Lung (tissue), 12 donors: Measurements from ENCODE around the gene TMTC2. TPM values are rescaled to one million over a fixed set of nuclear protein-coding genes. Genes with fewer than 3 reads are reported as not detected.
A peak's percentile ranks its signal among the peaks of the same experiment; 100 is the strongest.

ENCODE experiments used
- ATAC-seq: fragments of 200-7000 bp; cut with Tn5 transposase; one replicate; pipeline ENCODE4 v1.9.1; 2020; ENCODE audit warnings: moderate number of reproducible peaks; ENCODE audit not compliant: insufficient read depth, low FRiP score
- DNase-seq, 3 donors: peaks; one replicate each; pipeline ENCODE4 v3.0.0-alpha.2; 2013 to 2017
- H3K27ac ChIP-seq, 2 donors: one replicate each; pipeline ENCODE4 v1.5.1; 2013; ENCODE audit warnings: mild to moderate bottlenecking in 2 of 2, moderate library complexity in 2 of 2, control low read depth in 1 of 2, inconsistent platforms in 1 of 2, low read depth in 1 of 2, low read length in 1 of 2
- H3K27me3 ChIP-seq, 3 donors: one replicate each; pipeline ENCODE4 v1.5.1; 2013; ENCODE audit warnings: low read length in 2 of 3; ENCODE audit not compliant: control insufficient read depth in 3 of 3, insufficient read depth in 3 of 3
- H3K36me3 ChIP-seq, 4 donors: one replicate each; pipeline ENCODE4 v1.5.1; 2013; ENCODE audit warnings: low read length in 4 of 4, mild to moderate bottlenecking in 1 of 4, moderate library complexity in 1 of 4; ENCODE audit not compliant: control insufficient read depth in 4 of 4, insufficient read depth in 4 of 4
- H3K4me1 ChIP-seq, 5 donors: one replicate each; pipeline ENCODE4 v1.5.1; 2013; ENCODE audit warnings: low read length in 5 of 5, mild to moderate bottlenecking in 2 of 5, moderate library complexity in 1 of 5; ENCODE audit not compliant: control insufficient read depth in 5 of 5, insufficient read depth in 5 of 5
- H3K4me3 ChIP-seq: one replicate; pipeline ENCODE4 v1.5.1; 2013; ENCODE audit warnings: mild to moderate bottlenecking, control low read depth, moderate library complexity
- H3K9ac ChIP-seq, 2 donors: one replicate each; pipeline ENCODE4 v1.5.1; 2013; ENCODE audit warnings: low read length in 2 of 2, control low read depth in 1 of 2; ENCODE audit not compliant: insufficient read depth in 1 of 2
- H3K9me3 ChIP-seq, 4 donors: one replicate each; pipeline ENCODE4 v1.5.1; 2013; ENCODE audit warnings: low read length in 3 of 4, mild to moderate bottlenecking in 1 of 4, moderate library complexity in 1 of 4; ENCODE audit not compliant: control insufficient read depth in 4 of 4, insufficient read depth in 3 of 4
- CTCF ChIP-seq: IDR thresholded peaks from 2 replicates; pipeline ENCODE4 v1.5.1; 2012; ENCODE audit warnings: mild to moderate bottlenecking; ENCODE audit errors: control extremely low read depth, extremely low read depth
- WGBS, 2 donors: extraction: QIAGEN DNeasy Blood & Tissue Kit; methylation state at CpG; one replicate each; pipeline ENCODE4 v1.1.7; 2013; 5-methylcytosine and 5-hydroxymethylcytosine counted together
- polyA plus RNA-seq, 2 donors: library from polyadenylated mRNA; stranded (reverse); fragments of 200-250 nt; gene quantifications; one replicate each; pipeline ENCODE4 v1.2.1, GENCODE V29; 2013
- total RNA-seq, 2 donors: library from RNA; depleted of rRNA in 1 of 2; stranded (reverse); fragments of >200 nt in 1 of 2; gene quantifications; one replicate each; pipeline ENCODE4 v1.2.1, GENCODE V29; 2014 to 2021
- donor health status: control.
- donor health status: control.
- donor health status: Bipolar disorder and iron deficiency.
- donor health status: healthy.
- donor health status: DM: yes; HTN: yes; CAD: no.

TMTC2 gene
- total and polyA plus RNA-seq, 4 donors = 5.3 to 77.1 (median 14.0) TPM

DNA sequence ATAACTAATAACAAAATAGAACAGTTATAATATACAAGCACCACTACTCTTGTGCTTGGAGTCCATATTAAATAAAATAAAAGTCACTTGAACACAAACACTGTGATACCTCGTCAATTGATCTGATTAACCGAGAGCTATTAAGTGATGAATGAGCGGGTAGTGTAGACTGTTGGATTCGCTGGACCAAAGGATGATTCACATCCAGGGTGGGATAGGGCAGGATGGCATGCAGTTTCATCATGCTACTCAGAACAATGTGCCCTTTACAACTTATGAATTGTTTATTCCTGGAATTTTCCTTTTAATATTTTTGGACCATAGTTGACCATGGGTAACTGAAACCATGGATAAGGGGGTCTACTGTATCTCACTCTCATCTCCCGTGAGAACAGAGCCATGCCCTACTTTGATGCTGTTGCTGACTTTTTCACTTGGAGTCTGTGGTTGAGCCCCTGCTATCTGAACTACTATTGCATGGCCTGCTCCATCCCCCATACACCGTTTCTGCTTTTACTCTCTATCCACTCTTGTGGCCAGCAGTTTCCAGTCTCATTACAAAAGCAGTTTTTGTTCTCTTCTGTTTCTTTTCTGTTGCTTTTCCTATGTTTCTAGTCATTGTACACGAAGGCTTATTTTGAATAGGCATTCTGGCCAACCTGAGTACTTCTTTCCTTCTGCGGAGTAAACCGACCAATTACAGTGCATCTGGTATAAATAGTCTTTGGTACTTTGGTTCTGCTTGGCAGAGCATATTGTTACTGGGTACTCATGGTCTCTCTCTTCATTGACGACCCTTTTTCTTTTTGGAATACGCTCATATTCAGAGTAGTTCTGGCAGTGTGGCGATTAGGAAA lies 12.2 kb downstream of the TMTC2 start:
- Histone ChIP-seq H3K4me1 (no peaks in the 10 kb centered on the region), H3K27ac (no peak overlapping the region), H3K9me3 (no peaks in the 10 kb centered on the region), H3K4me3 (no peak overlapping the region), H3K36me3 (peaks cover 0 to 9% (median 3%) of the 10 kb centered on the region in 4 donors), H3K27me3 (no peaks in the 10 kb centered on the region), H3K9ac (no peak overlapping the region)
- DNase-seq (no peak), ATAC-seq (no peak)
- no peak for TF ChIP-seq CTCF
- WGBS, 2 donors = 93 to 97% methylated on average over 12 of the region's 12 CpGs

GRCh38 chr12:82705774-82706173 lies 19.1 kb downstream of the TMTC2 start:
- no peaks in the 10 kb centered on the region for H3K9me3 ChIP-seq
- H3K36me3 ChIP-seq = peaks cover 0 to 13% (median 5%) of the 10 kb centered on the region in 4 donors
- peaks cover 0 to 14% (median 0%) of the 10 kb centered on the region in 5 donors for H3K4me1 ChIP-seq
- DNase-seq (no peak), ATAC-seq (peak; percentile 62)
- no peak overlapping the region for H3K9ac ChIP-seq
- WGBS, 2 donors = 76 to 79% methylated on average over 3 of the region's 3 CpGs
- no peak for TF ChIP-seq CTCF
- H3K27ac ChIP-seq = no peak overlapping the region
- no peak overlapping the region for H3K4me3 ChIP-seq
- no peaks in the 10 kb centered on the region for H3K27me3 ChIP-seq

- peaks cover 0 to 16% (median 7%) of the 10 kb centered on the region in 4 donors for H3K36me3 ChIP-seq
- H3K27ac ChIP-seq = no peak overlapping the region
- WGBS, 2 donors = 77 to 84% methylated on average over 10 of the region's 10 CpGs
- DNase-seq (peak; percentile 54 to 77 (median 70)), ATAC-seq (no peak)
- no peak for TF ChIP-seq CTCF
- no peaks in the 10 kb centered on the region for H3K27me3 ChIP-seq
- H3K4me3 ChIP-seq = no peak overlapping the region
- no peaks in the 10 kb centered on the region for H3K9me3 ChIP-seq
- no peak overlapping the region for H3K9ac ChIP-seq
- peaks cover 0 to 14% (median 0%) of the 10 kb centered on the region in 5 donors for H3K4me1 ChIP-seq
Measured at GRCh38 chr12:82708061-82708879, 21.6 kb downstream of the TMTC2 start.
